Adrenal gland (tissue), 12 donors: Measurements from ENCODE around the gene FRMD3. TPM values are rescaled to one million over a fixed set of nuclear protein-coding genes. Genes with fewer than 3 reads are reported as not detected.

ENCODE experiments used
- DNase-seq, 7 donors: peaks; one replicate each; pipeline ENCODE4 v3.0.0-alpha.2; 2019 to 2020
- H3K27ac ChIP-seq, 5 donors: fragments of 200-600 bp; sonication (generic) in 4 of 5; 1 replicate in 3 of 5; 2 replicates in 2 of 5; pipeline versions ENCODE4 v1.5.1 to v1.8.0; 2016 to 2020; ENCODE audit warnings: mild to moderate bottlenecking in 1 of 5
- H3K27me3 ChIP-seq: fragments of 200-600 bp; 2 replicates; pipeline ENCODE4 v1.8.0; 2021
- H3K36me3 ChIP-seq, 2 donors: fragments of 200-600 bp; replicated peaks in 1 of 2; 1 replicate in 1 of 2; 2 replicates in 1 of 2; pipeline versions ENCODE4 v1.5.1 to v1.8.0; 2018 to 2022
- H3K4me1 ChIP-seq, 2 donors: fragments of 200-600 bp; replicated peaks in 1 of 2; 1 replicate in 1 of 2; 2 replicates in 1 of 2; pipeline versions ENCODE4 v1.5.1 to v1.8.0; 2018 to 2021
- H3K4me3 ChIP-seq, 4 donors: fragments of 200-600 bp; sonication (generic) in 3 of 4; one replicate each; pipeline ENCODE4 v1.5.1; 2016 to 2018
- H3K9me3 ChIP-seq, 3 donors: fragments of 200-600 bp; sonication (generic) in 1 of 3; replicated peaks in 1 of 3; 1 replicate in 2 of 3; 2 replicates in 1 of 3; pipeline versions ENCODE4 v1.5.1 to v1.8.0; 2016 to 2021
- CTCF ChIP-seq, 6 experiments: fragments of 450-650 bp in 4 of 6; fragments of 200-600 bp in 2 of 6; sonication (generic) in 1 of 6; IDR thresholded peaks; 1 replicate in 5 of 6; 2 replicates in 1 of 6; pipeline versions ENCODE4 v1.5.1 to v1.8.0; 2016 to 2021; ENCODE audit warnings: antibody characterized with exemption in 6 of 6, mild to moderate bottlenecking in 2 of 6, moderate library complexity in 1 of 6
- POLR2A ChIP-seq, 2 donors: fragments of 450-650 bp; IDR thresholded peaks; one replicate each; pipeline ENCODE4 v1.6.1; 2017; ENCODE audit warnings: antibody characterized with exemption in 2 of 2, mild to moderate bottlenecking in 2 of 2, moderate library complexity in 1 of 2
- WGBS, 4 donors: extraction: QIAGEN DNeasy Blood & Tissue Kit in 2 of 4; methylation state at CpG; one replicate each; pipeline versions ENCODE4 v1.1.5 to v1.1.7; 2013 to 2017; 5-methylcytosine and 5-hydroxymethylcytosine counted together
- intact Hi-C, 2 donors: fragments of 100-400 bp; cut with DNase I; formaldehyde crosslinking; loops; one replicate each; pipeline versions ENCODE4 v1.14.1 to v1.15.0; 2022 to 2023
- polyA plus RNA-seq, 3 donors: library from polyadenylated mRNA; stranded (reverse); fragments of 200-250 nt in 2 of 3; fragments of 350-450 nt in 1 of 3; fragmentation: Illumina TruSeq in 1 of 3; extraction: RNeasy Lipid Tissue Mini Kit (QIAGEN cat#74804) in 1 of 3; gene quantifications; one replicate each; pipeline ENCODE4 v1.2.3, GENCODE V29; 2013 to 2014
- small RNA-seq, 2 donors: library from RNA; depleted of rRNA; stranded (forward); fragments of <200 nt; gene quantifications; one replicate each; pipeline ENCODE3, GENCODE V24; 2016
- total RNA-seq, 9 donors: library from RNA; depleted of rRNA in 4 of 9; stranded (reverse); fragments of >200 nt in 4 of 9; fragments of 120-200 nt in 1 of 9; fragmentation: NEBNext Ultra II Directional in 1 of 9; extraction: Animal tissue kit (Norgen Biotek cat#: 25700) in 1 of 9; gene quantifications; one replicate each; pipeline versions ENCODE4 v1.1.0 to v1.2.4, GENCODE V29; 2013 to 2023
- donor health status: healthy with polysubstance abuse.
- donor health status: Bipolar disorder and iron deficiency.
- donor health status: DM: yes; HTN: yes; CAD: no.
- donor health status: DM: no; HTN: no; CAD: no.
- donor health status: DM: no; HTN: no; CAD: no.
- donor health status: DM: yes; HTN: yes; CAD: no.

FRMD3 gene
- total and polyA plus RNA-seq, 12 donors = 1.8 to 32.9 (median 13.6) TPM

- Histone ChIP-seq H3K4me1 (no peaks in the 10 kb centered on the region), H3K9me3 (no peaks in the 10 kb centered on the region), H3K27me3 (peaks cover 7% of the 10 kb centered on the region), H3K27ac (no peak overlapping the region), H3K4me3 (no peak overlapping the region), H3K36me3 (no peaks in the 10 kb centered on the region)
- 5 to 24% (median 16%) methylated on average over 5 of the region's 5 CpGs for WGBS, 4 donors
- peak; percentile 53 to 89 (median 72) for DNase-seq
- intact Hi-C loops = loop anchor here in 1 of 2 donors (10.0 kb wide), 1 partner anchor 406 kb away; no protein-coding TSS in a partner anchor
- TF ChIP-seq CTCF (IDR thresholded peaks at IDR 0.05) = peak; percentile 46 to 88 (median 72)
- no peak for TF ChIP-seq POLR2A (IDR thresholded peaks at IDR 0.05)
Measured at GRCh38 chr9:83199240-83199639, 339.0 kb downstream of the FRMD3 start.

- intact Hi-C loops = loop anchor here in 1 of 2 donors (10.0 kb wide), 1 partner anchor 406 kb away; no protein-coding TSS in a partner anchor
- Histone ChIP-seq H3K4me3 (no peak overlapping the region), H3K9me3 (no peaks in the 10 kb centered on the region), H3K27ac (no peak overlapping the region), H3K36me3 (no peaks in the 10 kb centered on the region), H3K27me3 (peaks cover 7% of the 10 kb centered on the region), H3K4me1 (no peaks in the 10 kb centered on the region)
- TF ChIP-seq CTCF (IDR thresholded peaks at IDR 0.05) (no peak), POLR2A (IDR thresholded peaks at IDR 0.05) (no peak)
- DNase-seq = no peak
- 52 to 75% (median 63%) methylated on average over 3 of the region's 3 CpGs for WGBS, 4 donors
Measured at GRCh38 chr9:83198371-83198770, 339.8 kb downstream of the FRMD3 start.

GRCh38 chr9:83197591-83197990, 340.6 kb downstream of the FRMD3 start:
- 30 to 36% (median 34%) methylated on average over 6 of the region's 6 CpGs for WGBS, 4 donors
- no peak for DNase-seq
- intact Hi-C loops = loop anchor here in 1 of 2 donors (10.0 kb wide), 1 partner anchor 407 kb away; no protein-coding TSS in a partner anchor

GRCh38 chr9:83196946-83197345, 341.3 kb downstream of the FRMD3 start:
- Histone ChIP-seq H3K4me3 (no peak overlapping the region), H3K27me3 (peaks cover 7% of the 10 kb centered on the region), H3K4me1 (no peaks in the 10 kb centered on the region), H3K9me3 (no peaks in the 10 kb centered on the region), H3K27ac (no peak overlapping the region), H3K36me3 (no peaks in the 10 kb centered on the region)
- no peak for DNase-seq
- intact Hi-C loops = loop anchor here in 1 of 2 donors (10.0 kb wide), 1 partner anchor 408 kb away; no protein-coding TSS in a partner anchor
- TF ChIP-seq CTCF (IDR thresholded peaks at IDR 0.05) (no peak), POLR2A (IDR thresholded peaks at IDR 0.05) (no peak)
- WGBS, 4 donors = 65 to 88% (median 68%) methylated on average over 2 of the region's 2 CpGs

More at GRCh38 chr9:83197591-83197990, 340.6 kb downstream of the FRMD3 start:
- no peaks in the 10 kb centered on the region for H3K9me3 ChIP-seq
- H3K27ac ChIP-seq = no peak overlapping the region
- H3K4me3 ChIP-seq = no peak overlapping the region
- no peaks in the 10 kb centered on the region for H3K36me3 ChIP-seq
- H3K4me1 ChIP-seq = no peaks in the 10 kb centered on the region
- TF ChIP-seq CTCF (IDR thresholded peaks at IDR 0.05) (no peak), POLR2A (IDR thresholded peaks at IDR 0.05) (no peak)
- peaks cover 7% of the 10 kb centered on the region for H3K27me3 ChIP-seq

Small RNAs within 50 kb of the gene (small RNA-seq; reads per million reads assigned to genes)
- gene AL137847.3 = 0 reads per million in 2 donors
- gene RN7SKP242 = 0 reads per million in 2 donors
- gene RNU4-29P = 0 reads per million in 2 donors

Other genes with a start within 250 kb of the FRMD3 start
- gene IDNK, start 84.7 kb upstream of the FRMD3 start, total RNA-seq = 10 to 100 TPM in 6 of 9 donors, 1 to 10 TPM in 3; 6.4 to 25.2 (median 11.4) TPM
- 10 to 100 TPM; 18.1 to 21.6 (median 20.3) TPM for gene IDNK, start 84.7 kb upstream of the FRMD3 start, polyA plus RNA-seq
- 100 to 1,000 TPM in 7 of 9 donors, 10 to 100 TPM in 2; 93.7 to 178 (median 110) TPM for gene UBQLN1, start 169.6 kb upstream of the FRMD3 start, total RNA-seq
- 100 to 1,000 TPM in 1 of 3 donors, 10 to 100 TPM in 2; 23.7 to 243 (median 28.8) TPM for gene UBQLN1, start 169.6 kb upstream of the FRMD3 start, polyA plus RNA-seq